ENCODE data around the gene UNC5C. TPM values are rescaled to one million over a fixed set of nuclear protein-coding genes. Genes with fewer than 3 reads are reported as not detected.

UNC5C gene
- total RNA-seq, 2 experiments from 2014 or later = not detected

GRCh38 chr4:95428291-95429070, 120.3 kb downstream of the UNC5C start:
- H3K4me3 Mint-ChIP-seq = no peak overlapping the region
- TF ChIP-seq CTCF (IDR thresholded peaks at IDR 0.05) = no peak
- H3K27me3 ChIP-seq (ENCODE audit: control insufficient read depth in 1 of 2, insufficient read depth in 2 of 2, low read length in 2 of 2) = no peaks in the 10 kb centered on the region
- ATAC-seq (ENCODE audit: poor library complexity) = no peak
- no peaks in the 10 kb centered on the region for H3K27me3 Mint-ChIP-seq
- H3K4me3 ChIP-seq (ENCODE audit: low read length) = no peak overlapping the region
- ChIA-PET CTCF (no interaction called here), POLR2A (no interaction called here)
- H3K36me3 ChIP-seq (ENCODE audit: insufficient read depth, low read length) = no peaks in the 10 kb centered on the region
- H3K9me3 Mint-ChIP-seq = no peaks in the 10 kb centered on the region
- no peak overlapping the region for H3K27ac Mint-ChIP-seq
- H3K4me1 Mint-ChIP-seq (ENCODE audit: low read depth) = peaks cover 8% of the 10 kb centered on the region
- intact Hi-C loops (cut with DNase I, micrococcal nuclease) = no loop called here
- DNase-seq = no peak
- H3K27ac ChIP-seq (ENCODE audit: low read depth in 1 of 2, low read length in 2 of 2) = no peak overlapping the region
- no peaks in the 10 kb centered on the region for H3K36me3 Mint-ChIP-seq (ENCODE audit: low read depth)
- no peaks in the 10 kb centered on the region for H3K4me1 ChIP-seq (ENCODE audit: insufficient read depth, low read length)
- no peaks in the 10 kb centered on the region for H3K9me3 ChIP-seq (ENCODE audit: control insufficient read depth in 1 of 2, insufficient read depth in 1 of 2, low read length in 2 of 2)

GRCh38 chr4:95426455-95426854, 122.3 kb downstream of the UNC5C start:
- no peaks in the 10 kb centered on the region for H3K36me3 ChIP-seq (ENCODE audit: insufficient read depth, low read length)
- Mint-ChIP-seq H3K9me3 (no peaks in the 10 kb centered on the region), H3K36me3 (ENCODE audit: low read depth) (no peaks in the 10 kb centered on the region), H3K4me1 (ENCODE audit: low read depth) (peaks cover 8% of the 10 kb centered on the region), H3K4me3 (no peak overlapping the region), H3K27ac (no peak overlapping the region), H3K27me3 (no peaks in the 10 kb centered on the region)
- CTCF ChIA-PET = no interaction called here
- intact Hi-C loops (cut with DNase I, micrococcal nuclease) = no loop called here
- POLR2A ChIA-PET = no interaction called here
- no peak overlapping the region for H3K4me3 ChIP-seq (ENCODE audit: low read length)
- ATAC-seq (ENCODE audit: poor library complexity) (no peak), DNase-seq (no peak)
- H3K9me3 ChIP-seq (ENCODE audit: control insufficient read depth in 1 of 2, insufficient read depth in 1 of 2, low read length in 2 of 2) = no peaks in the 10 kb centered on the region
- TF ChIP-seq CTCF (IDR thresholded peaks at IDR 0.05) = no peak
- H3K4me1 ChIP-seq (ENCODE audit: insufficient read depth, low read length) = no peaks in the 10 kb centered on the region
- no peaks in the 10 kb centered on the region for H3K27me3 ChIP-seq (ENCODE audit: control insufficient read depth in 1 of 2, insufficient read depth in 2 of 2, low read length in 2 of 2)
- H3K27ac ChIP-seq (ENCODE audit: low read depth in 1 of 2, low read length in 2 of 2) = no peak overlapping the region

GRCh38 chr4:95422436-95422835, 126.3 kb downstream of the UNC5C start:
- H3K36me3 Mint-ChIP-seq (ENCODE audit: low read depth) = no peaks in the 10 kb centered on the region
- no peak overlapping the region for H3K27ac ChIP-seq (ENCODE audit: low read depth in 1 of 2, low read length in 2 of 2)
- no peak for ATAC-seq (ENCODE audit: poor library complexity)
- no peak for DNase-seq
- H3K27me3 ChIP-seq (ENCODE audit: control insufficient read depth in 1 of 2, insufficient read depth in 2 of 2, low read length in 2 of 2) = no peaks in the 10 kb centered on the region
- H3K4me1 ChIP-seq (ENCODE audit: insufficient read depth, low read length) = no peaks in the 10 kb centered on the region
- TF ChIP-seq CTCF (IDR thresholded peaks at IDR 0.05) = no peak
- H3K9me3 Mint-ChIP-seq = no peaks in the 10 kb centered on the region
- CTCF ChIA-PET = interaction anchor here (1.1 kb wide), 1 partner anchor 14 kb away, joined by 3 read pairs; no protein-coding TSS in a partner anchor
- H3K9me3 ChIP-seq (ENCODE audit: control insufficient read depth in 1 of 2, insufficient read depth in 1 of 2, low read length in 2 of 2) = no peaks in the 10 kb centered on the region
- peaks cover 8% of the 10 kb centered on the region for H3K4me1 Mint-ChIP-seq (ENCODE audit: low read depth)
- H3K36me3 ChIP-seq (ENCODE audit: insufficient read depth, low read length) = no peaks in the 10 kb centered on the region
- H3K27me3 Mint-ChIP-seq = no peaks in the 10 kb centered on the region
- no peak overlapping the region for H3K4me3 Mint-ChIP-seq
- no peak overlapping the region for H3K4me3 ChIP-seq (ENCODE audit: low read length)
- H3K27ac Mint-ChIP-seq = no peak overlapping the region
- POLR2A ChIA-PET = no interaction called here
- intact Hi-C loops (cut with DNase I, micrococcal nuclease) = no loop called here
